GM12878 (cell line): Measurements from ENCODE around the gene UNK. TPM values are rescaled to one million over a fixed set of nuclear protein-coding genes. Genes with fewer than 3 reads are reported as not detected.

Source experiments
- ATAC-seq: fragments of 200-7000 bp; cut with Tn5 transposase; 3 replicates; pipeline ENCODE4 v1.9.1; 2020; ENCODE audit warnings: mild to moderate bottlenecking, moderate library complexity
- BruUV-seq: library from RNA; stranded (reverse); fragments of 400-500 nt; replicated peaks from 2 replicates; lab custom pipeline; 2021; lab: Mats Ljungman, UMichigan
- CTCF ChIA-PET: fragments of 300-600 bp; sonication (Branson Sonifier 250); formaldehyde crosslinking; extraction: SDS; loops from one replicate; lab custom pipeline; 2021; ENCODE audit warnings: inconsistent platforms; lab: Yijun Ruan, JAX
- POLR2A ChIA-PET: fragments of 350-600 bp; formaldehyde crosslinking; extraction: SDS; loops from one replicate; lab custom pipeline; 2021; ENCODE audit warnings: inconsistent platforms; lab: Charles Lee
- RAD21 ChIA-PET: fragments of 300-600 bp; sonication (Branson Sonifier 250); formaldehyde crosslinking; loops from one replicate; lab custom pipeline; 2023; ENCODE audit warnings: antibody characterized with exemption; ENCODE audit not compliant: unreplicated experiment; lab: Charles Lee
- SMC1A ChIA-PET: fragments of 300-600 bp; sonication (Branson Sonifier 250); formaldehyde crosslinking; loops from one replicate; lab custom pipeline; 2023; ENCODE audit not compliant: unreplicated experiment, uncharacterized antibody; lab: Charles Lee
- DNase-seq: peaks from one replicate; pipeline ENCODE4 v3.0.0-alpha.2; 2011; ENCODE audit warnings: low read depth, low spot score
- FAIRE-seq: peaks from 3 replicates; lab custom pipeline; 2011; peaks lifted over from hg19 to GRCh38; lab: Jason Lieb, UNC
- H2AFZ ChIP-seq: 2 replicates; pipeline ENCODE4 v1.6.0; 2011; ENCODE audit warnings: low read depth, low read length, control low read depth; ENCODE audit not compliant: control insufficient read depth
- H3K27ac ChIP-seq: 2 replicates; pipeline ENCODE4 v1.5.1; 2011; ENCODE audit warnings: control low read depth; ENCODE audit not compliant: control insufficient read depth, insufficient read depth
- H3K27me3 ChIP-seq, 2 experiments: replicated peaks in 1 of 2; 2 replicates each; pipeline versions ENCODE4 v1.6.0 to v1.6.1; 2011; ENCODE audit warnings: low read length in 1 of 2; ENCODE audit not compliant: control insufficient read depth in 2 of 2, insufficient read depth in 2 of 2
- H3K36me3 ChIP-seq, 2 experiments: 2 replicates each; pipeline ENCODE4 v1.5.1; 2011; ENCODE audit warnings: low read length in 1 of 2; ENCODE audit not compliant: control insufficient read depth in 2 of 2, insufficient read depth in 2 of 2
- H3K4me1 ChIP-seq: 2 replicates; pipeline ENCODE4 v1.6.1; 2011; ENCODE audit warnings: mild to moderate bottlenecking, low read length, moderate library complexity, mixed read lengths; ENCODE audit not compliant: control insufficient read depth, insufficient read depth
- H3K4me2 ChIP-seq: 2 replicates; pipeline ENCODE4 v1.6.0; 2011; ENCODE audit warnings: control low read depth; ENCODE audit not compliant: control insufficient read depth, insufficient read depth
- H3K4me3 ChIP-seq: fragments of 200-600 bp; sonication (generic); 2 replicates; pipeline ENCODE4 v1.5.1; 2016
- H3K79me2 ChIP-seq: 2 replicates; pipeline ENCODE4 v1.6.0; 2011; ENCODE audit warnings: low read length; ENCODE audit not compliant: control insufficient read depth, insufficient read depth
- H3K9ac ChIP-seq: 2 replicates; pipeline ENCODE4 v1.8.0; 2011; ENCODE audit warnings: low read length, control low read depth, mixed read lengths; ENCODE audit not compliant: control insufficient read depth, insufficient read depth
- H3K9me3 ChIP-seq: replicated peaks from 3 replicates; pipeline ENCODE4 v1.5.1; 2011; ENCODE audit warnings: mild to moderate bottlenecking, low read length; ENCODE audit not compliant: control insufficient read depth, insufficient read depth
- H4K20me1 ChIP-seq: 2 replicates; pipeline ENCODE4 v1.6.0; 2011; ENCODE audit not compliant: control insufficient read depth, insufficient read depth
- BACH1 ChIP-seq: fragments of 450-650 bp; IDR thresholded peaks from 2 replicates; pipeline ENCODE4 v1.6.1; 2017; ENCODE audit warnings: mild to moderate bottlenecking, borderline replicate concordance
- BCL11A ChIP-seq: IDR thresholded peaks from 2 replicates; pipeline ENCODE4 v1.6.1; 2011; ENCODE audit warnings: low read depth, low read length
- BRCA1 ChIP-seq: IDR thresholded peaks from 2 replicates; pipeline ENCODE4 v1.6.1; 2011; ENCODE audit warnings: low read depth, low read length, improper control_type of control experiment
- CBX5 ChIP-seq: sonication (generic); IDR thresholded peaks from 2 replicates; pipeline ENCODE4 v1.6.1; 2016; ENCODE audit warnings: low read depth, moderate library complexity, mild to moderate bottlenecking, inconsistent platforms
- CHD1 ChIP-seq: IDR thresholded peaks from 2 replicates; pipeline ENCODE4 v1.6.1; 2012; ENCODE audit warnings: low read depth, low read length, improper control_type of control experiment
- EZH2 ChIP-seq: IDR thresholded peaks from 2 replicates; pipeline ENCODE4 v1.6.1; 2012; ENCODE audit warnings: low read depth, mild to moderate bottlenecking, control low read depth, inconsistent platforms, low read length, borderline replicate concordance; ENCODE audit not compliant: control insufficient read depth
- GATAD2B ChIP-seq: fragments of 450-650 bp; conservative IDR thresholded peaks from 2 replicates; pipeline ENCODE4 v1.6.1; 2017; ENCODE audit warnings: low read depth, mild to moderate bottlenecking, moderate library complexity
- IKZF2 ChIP-seq, 2 experiments: fragments of 450-650 bp; IDR thresholded peaks; 2 replicates each; pipeline ENCODE4 v1.6.1; 2017; ENCODE audit warnings: mild to moderate bottlenecking in 2 of 2, moderate library complexity in 2 of 2
- MEF2A ChIP-seq: IDR thresholded peaks from 2 replicates; pipeline ENCODE4 v1.6.1; 2011; ENCODE audit warnings: low read depth, mild to moderate bottlenecking, low read length, moderate library complexity; ENCODE audit not compliant: insufficient read depth
- POLR2AphosphoS5 ChIP-seq: IDR thresholded peaks from 2 replicates; pipeline ENCODE4 v1.6.1; 2011; ENCODE audit warnings: mild to moderate bottlenecking, low read length, inconsistent platforms
- RFX5 ChIP-seq: IDR thresholded peaks from 2 replicates; pipeline ENCODE4 v1.6.1; 2011; ENCODE audit warnings: low read depth, low read length, improper control_type of control experiment
- SREBF1 ChIP-seq: IDR thresholded peaks from 2 replicates; pipeline ENCODE4 v1.6.1; 2012; ENCODE audit warnings: mild to moderate bottlenecking, low read length
- STAT3 ChIP-seq: IDR thresholded peaks from 2 replicates; pipeline ENCODE4 v1.6.1; 2011; ENCODE audit warnings: low read depth, low read length, improper control_type of control experiment
- YY1 ChIP-seq: IDR thresholded peaks from 2 replicates; pipeline ENCODE4 v1.6.1; 2011; ENCODE audit warnings: low read depth, mild to moderate bottlenecking, low read length
- ZBED1 ChIP-seq: IDR thresholded peaks from 2 replicates; pipeline ENCODE4 v1.6.1; 2016; ENCODE audit warnings: borderline replicate concordance
- WGBS: methylation state at CpG from one replicate; pipeline ENCODE4 v1.1.6; 2016; ENCODE audit warnings: low lambda C conversion rate; ENCODE audit not compliant: insufficient replicate concordance, insufficient coverage; ENCODE audit errors: missing lambda C conversion rate; 5-methylcytosine and 5-hydroxymethylcytosine counted together
- in situ Hi-C: fragments of 300-500 bp; cut with MboI; formaldehyde crosslinking; loops from 9 replicates; pipeline ENCODE4 v1.14.3; 2018; ENCODE audit warnings: mixed read lengths
- intact Hi-C: fragments of 100-400 bp; cut with micrococcal nuclease; formaldehyde crosslinking; loops from one replicate; pipeline ENCODE4 v1.14.2; 2022; ENCODE audit not compliant: unreplicated experiment
- polyA plus RNA-seq, 11 experiments: library from polyadenylated mRNA; depleted of rRNA in 4 of 11; unstranded in 6 of 11; stranded (reverse) in 5 of 11; fragments of >200 nt; fragmentation: Nextera tagmentation in 4 of 11; fragmentation: Illumina TruSeq in 1 of 11; extraction: Ambion mirVana in 4 of 11; extraction: Trizol in 1 of 11; gene quantifications; 1 replicate in 1 of 11; 2 replicates in 10 of 11; pipeline versions ENCODE4 v1.2.1 to v1.2.3, GENCODE V29; 2011 to 2016; ENCODE audit warnings: inconsistent platforms in 2 of 11, missing spikeins in 2 of 11, low read depth in 1 of 11
- total RNA-seq, 4 experiments: library from RNA; depleted of rRNA in 3 of 4; stranded (reverse); fragments of >200 nt in 3 of 4; fragmentation: Illumina TruSeq in 1 of 4; extraction: Trizol in 1 of 4; gene quantifications; 2 replicates each; pipeline versions ENCODE4 v1.2.1 to v1.2.3, GENCODE V29; 2013 to 2021
- TF ChIP-seq, protein P1 (sequence below): fragments of 450-650 bp; IDR thresholded peaks from 2 replicates; pipeline ENCODE4 v1.6.1; 2016; ENCODE audit warnings: mild to moderate bottlenecking
- TF ChIP-seq, protein P2 (sequence below): fragments of 450-650 bp; formaldehyde crosslinking; IDR thresholded peaks from 2 replicates; pipeline ENCODE4 v1.4.0; 2020; ENCODE audit warnings: mild to moderate bottlenecking, moderate library complexity

Gene UNK
- total and polyA plus RNA-seq, 10 of the 15 experiments (the other 5 are each of a cell fraction or from before 2014, with no cell fraction given) = 8.9 to 34.5 (median 27.3) TPM

DNA sequence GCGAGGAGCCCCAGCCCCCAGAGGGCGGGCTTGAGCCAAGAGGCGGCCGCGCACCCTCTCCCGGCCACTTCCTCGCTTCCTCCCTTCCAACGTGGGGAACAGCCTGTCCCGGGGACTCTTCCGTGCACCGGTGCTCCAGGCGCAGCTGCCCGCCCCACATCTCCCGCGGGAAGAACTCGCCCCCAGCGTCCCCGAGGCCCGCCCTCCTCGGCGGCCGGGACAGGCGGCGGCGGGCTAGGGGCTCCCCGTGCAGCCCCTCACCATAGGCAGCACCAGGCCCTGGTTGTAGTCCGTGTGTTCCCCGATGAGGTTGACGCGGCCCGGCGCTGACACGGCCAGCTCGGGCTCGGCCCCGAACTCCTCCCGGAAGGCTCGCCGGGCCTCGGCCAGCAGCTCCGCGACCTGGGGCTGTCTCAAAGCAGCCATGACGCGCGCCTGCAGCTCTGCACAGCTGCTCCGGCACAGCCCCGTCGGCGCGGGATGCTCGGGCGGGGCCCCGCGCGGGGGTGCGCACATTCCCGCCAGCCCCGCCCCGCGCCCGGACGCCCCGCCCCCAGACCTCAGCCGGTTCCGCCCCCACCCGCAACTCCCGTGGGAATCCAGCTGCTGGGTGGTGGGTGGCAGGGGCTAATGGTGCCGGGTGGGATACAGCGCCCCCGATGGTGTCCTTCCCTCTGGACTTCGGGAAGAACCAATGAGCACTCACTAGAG, 19.7 kb upstream of the UNK start, which contains the start of gene GALK1 (continued):
- peak in 1 of 2 experiments; percentile 33; a peak in 1 of 4 replicates for TF ChIP-seq IKZF2 (IDR thresholded peaks at IDR 0.05)
- TF ChIP-seq GATAD2B = peak; percentile 74; the same call in 1 of the 2 replicates
- TF ChIP-seq BACH1 = 0 out of 2 replicates have a peak, but pooled peaks have one; percentile 18
- TF ChIP-seq BRCA1 = no peak
- TF ChIP-seq RFX5 = no peak

DNA sequence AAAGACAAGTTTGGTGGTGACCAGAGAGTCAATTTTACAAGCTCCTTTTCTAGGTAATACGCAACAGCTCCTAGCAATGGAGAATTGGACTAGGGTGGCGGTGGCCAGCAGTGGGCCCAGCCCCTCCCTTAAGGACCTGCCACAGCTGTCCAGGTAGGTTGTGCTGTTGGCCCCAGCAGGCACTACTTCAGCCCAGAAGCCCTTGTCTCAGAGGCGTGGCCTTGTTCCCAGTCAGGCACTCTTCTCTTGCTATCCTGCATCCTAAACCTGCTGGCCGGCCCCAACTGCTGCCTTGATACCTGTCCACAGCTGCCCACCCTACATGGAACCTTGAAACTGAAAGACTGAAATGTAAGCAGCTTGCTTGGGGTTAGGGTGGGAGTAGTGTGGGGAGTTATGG, 18.6 kb upstream of the UNK start:
- no peaks in the 10 kb centered on the region for H3K9me3 ChIP-seq
- 95% methylated on average over 4 of the region's 4 CpGs for WGBS
- RAD21 ChIA-PET = interaction anchor here (1.0 to 3.9 kb wide), 9 partner anchors 12 to 131 kb away, joined by 3 to 32 read pairs (median 6); partner anchors contain the start of genes TRIM65, UNC13D and WBP2
- no peak overlapping the region for H3K9ac ChIP-seq
- TF ChIP-seq MEF2A (no peak), RFX5 (no peak), GATAD2B (no peak), CHD1 (no peak), POLR2AphosphoS5 (no peak), BCL11A (no peak), CBX5 (no peak), STAT3 (no peak), YY1 (no peak), EZH2 (no peak), ZBED1 (no peak), SREBF1 (no peak)
- TF ChIP-seq, protein P1, sequence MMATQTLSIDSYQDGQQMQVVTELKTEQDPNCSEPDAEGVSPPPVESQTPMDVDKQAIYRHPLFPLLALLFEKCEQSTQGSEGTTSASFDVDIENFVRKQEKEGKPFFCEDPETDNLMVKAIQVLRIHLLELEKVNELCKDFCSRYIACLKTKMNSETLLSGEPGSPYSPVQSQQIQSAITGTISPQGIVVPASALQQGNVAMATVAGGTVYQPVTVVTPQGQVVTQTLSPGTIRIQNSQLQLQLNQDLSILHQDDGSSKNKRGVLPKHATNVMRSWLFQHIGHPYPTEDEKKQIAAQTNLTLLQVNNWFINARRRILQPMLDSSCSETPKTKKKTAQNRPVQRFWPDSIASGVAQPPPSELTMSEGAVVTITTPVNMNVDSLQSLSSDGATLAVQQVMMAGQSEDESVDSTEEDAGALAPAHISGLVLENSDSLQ = no peak
- TF ChIP-seq, protein P2, sequence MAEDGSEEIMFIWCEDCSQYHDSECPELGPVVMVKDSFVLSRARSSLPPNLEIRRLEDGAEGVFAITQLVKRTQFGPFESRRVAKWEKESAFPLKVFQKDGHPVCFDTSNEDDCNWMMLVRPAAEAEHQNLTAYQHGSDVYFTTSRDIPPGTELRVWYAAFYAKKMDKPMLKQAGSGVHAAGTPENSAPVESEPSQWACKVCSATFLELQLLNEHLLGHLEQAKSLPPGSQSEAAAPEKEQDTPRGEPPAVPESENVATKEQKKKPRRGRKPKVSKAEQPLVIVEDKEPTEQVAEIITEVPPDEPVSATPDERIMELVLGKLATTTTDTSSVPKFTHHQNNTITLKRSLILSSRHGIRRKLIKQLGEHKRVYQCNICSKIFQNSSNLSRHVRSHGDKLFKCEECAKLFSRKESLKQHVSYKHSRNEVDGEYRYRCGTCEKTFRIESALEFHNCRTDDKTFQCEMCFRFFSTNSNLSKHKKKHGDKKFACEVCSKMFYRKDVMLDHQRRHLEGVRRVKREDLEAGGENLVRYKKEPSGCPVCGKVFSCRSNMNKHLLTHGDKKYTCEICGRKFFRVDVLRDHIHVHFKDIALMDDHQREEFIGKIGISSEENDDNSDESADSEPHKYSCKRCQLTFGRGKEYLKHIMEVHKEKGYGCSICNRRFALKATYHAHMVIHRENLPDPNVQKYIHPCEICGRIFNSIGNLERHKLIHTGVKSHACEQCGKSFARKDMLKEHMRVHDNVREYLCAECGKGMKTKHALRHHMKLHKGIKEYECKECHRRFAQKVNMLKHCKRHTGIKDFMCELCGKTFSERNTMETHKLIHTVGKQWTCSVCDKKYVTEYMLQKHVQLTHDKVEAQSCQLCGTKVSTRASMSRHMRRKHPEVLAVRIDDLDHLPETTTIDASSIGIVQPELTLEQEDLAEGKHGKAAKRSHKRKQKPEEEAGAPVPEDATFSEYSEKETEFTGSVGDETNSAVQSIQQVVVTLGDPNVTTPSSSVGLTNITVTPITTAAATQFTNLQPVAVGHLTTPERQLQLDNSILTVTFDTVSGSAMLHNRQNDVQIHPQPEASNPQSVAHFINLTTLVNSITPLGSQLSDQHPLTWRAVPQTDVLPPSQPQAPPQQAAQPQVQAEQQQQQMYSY (CRISPR knock-in tag) = no peak
- intact Hi-C loops (no loop called here), in situ Hi-C loops (no loop called here)
- H3K4me3 ChIP-seq = no peak overlapping the region
- SMC1A ChIA-PET = interaction anchor here (0.6 to 2.6 kb wide), 8 partner anchors 10 to 239 kb away, joined by 3 to 11 read pairs (median 8); no protein-coding TSS in a partner anchor
- no peaks in the 10 kb centered on the region; the same call in 1 of the 2 replicates for H3K79me2 ChIP-seq
- no peak overlapping the region for H2AFZ ChIP-seq
- FAIRE-seq (no peak), ATAC-seq (no peak), DNase-seq (no peak)
- H4K20me1 ChIP-seq = no peaks in the 10 kb centered on the region
- H3K4me2 ChIP-seq = no peak overlapping the region
- no peak overlapping the region for H3K27ac ChIP-seq
- CTCF ChIA-PET = interaction anchor here (1.0 to 5.6 kb wide), 14 partner anchors 7 to 194 kb away, joined by 3 to 75 read pairs (median 12); partner anchors contain the start of genes UNC13D, UNK and WBP2
- POLR2A ChIA-PET = interaction anchor here (0.7 to 5.3 kb wide), 9 partner anchors 11 to 99 kb away, joined by 3 to 40 read pairs (median 13); partner anchors contain the start of genes UNK and WBP2
- no peaks in the 10 kb centered on the region for H3K27me3 ChIP-seq
- peaks cover 12% of the 10 kb centered on the region for H3K4me1 ChIP-seq
- H3K36me3 ChIP-seq = no peaks in the 10 kb centered on the region
- BruUV-seq = no TSS peak
